HEK293T (cell line): Measurements from ENCODE around the gene EMC10.

Experiments used
- BHLHE40 ChIP-seq: fragments of 450-650 bp; IDR thresholded peaks from 2 replicates; pipeline ENCODE4 v1.6.1; 2016; ENCODE audit warnings: mild to moderate bottlenecking, moderate library complexity, borderline replicate concordance
- HDGF ChIP-seq: fragments of 450-650 bp; IDR thresholded peaks from 2 replicates; pipeline ENCODE4 v1.6.1; 2017; ENCODE audit warnings: antibody characterized with exemption, borderline replicate concordance

DNA sequence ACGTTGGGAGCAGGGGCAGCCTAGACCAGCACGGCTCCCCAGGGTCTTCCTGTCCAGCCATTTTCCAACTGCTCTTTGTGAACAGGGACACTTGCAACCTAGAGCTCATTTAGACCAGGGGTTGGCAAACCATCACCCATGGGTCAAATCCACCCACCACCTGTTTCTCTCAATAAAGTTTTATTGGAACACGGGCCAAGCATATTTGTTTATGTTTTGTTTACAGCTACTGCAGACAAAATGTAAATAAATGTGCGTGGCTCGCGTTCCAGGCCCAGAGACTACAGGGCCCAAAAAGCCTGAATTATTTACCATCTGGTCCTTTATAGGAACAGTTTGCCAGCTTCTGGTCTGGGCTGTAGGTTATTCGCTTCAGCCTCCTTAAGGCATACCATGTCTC, 13.3 kb upstream of the EMC10 start:
- TF ChIP-seq BHLHE40 (no peak), HDGF (no peak)
